B cell (primary cell): ENCODE results near the gene SNX17. TPM values are rescaled to one million over a fixed set of nuclear protein-coding genes. Genes with fewer than 3 reads are reported as not detected.

Experiments used
- ATAC-seq: fragments of 200-7000 bp; cut with Tn5 transposase; one replicate; pipeline ENCODE4 v1.10.0; 2021; ENCODE audit warnings: low read depth, mild to moderate bottlenecking, moderate number of reproducible peaks, moderate library complexity
- CTCF ChIA-PET: fragments of 350-600 bp; sonication (Branson Sonifier 250); formaldehyde crosslinking; loops from one replicate; lab custom pipeline; 2021; ENCODE audit warnings: antibody characterized with exemption, inconsistent platforms; lab: Charles Lee
- POLR2A ChIA-PET: fragments of 350-600 bp; sonication (Branson Sonifier 250); formaldehyde crosslinking; loops from one replicate; lab custom pipeline; 2021; ENCODE audit warnings: antibody characterized with exemption; lab: Charles Lee
- DNase-seq: peaks from one replicate; pipeline ENCODE4 v3.0.0; 2013
- H2AFZ ChIP-seq: 2 replicates; pipeline ENCODE4 v1.6.1; 2012; ENCODE audit warnings: mild to moderate bottlenecking, low read depth, low read length; ENCODE audit not compliant: insufficient read depth, poor library complexity, severe bottlenecking
- H3K27ac ChIP-seq, 2 donors: 1 replicate in 1 of 2; 2 replicates in 1 of 2; pipeline ENCODE4 v1.5.1; 2012 to 2013; ENCODE audit warnings: low read length in 2 of 2, mild to moderate bottlenecking in 2 of 2, moderate library complexity in 1 of 2
- H3K27me3 ChIP-seq, 4 experiments: fragments of 200-600 bp in 1 of 4; sonication (generic) in 1 of 4; replicated peaks in 1 of 4; 1 replicate in 2 of 4; 2 replicates in 2 of 4; pipeline versions ENCODE4 v1.6.1 to v1.7.0; 2013 to 2016; ENCODE audit warnings: low read length in 3 of 4, mild to moderate bottlenecking in 2 of 4, mixed read lengths in 1 of 4, moderate library complexity in 1 of 4; ENCODE audit not compliant: insufficient read depth in 4 of 4, control insufficient read depth in 3 of 4; ENCODE audit errors: control extremely low read depth in 1 of 4
- H3K36me3 ChIP-seq, 2 experiments: replicated peaks in 1 of 2; 1 replicate in 1 of 2; 2 replicates in 1 of 2; pipeline versions ENCODE4 v1.6.1 to v1.7.1; 2013; ENCODE audit warnings: low read length in 1 of 2; ENCODE audit not compliant: insufficient read depth in 2 of 2, control insufficient read depth in 1 of 2; ENCODE audit errors: control extremely low read depth in 1 of 2, extremely low read depth in 1 of 2
- H3K4me1 ChIP-seq, 2 donors: fragments of 200-600 bp in 1 of 2; sonication (generic) in 1 of 2; 1 replicate in 1 of 2; 2 replicates in 1 of 2; pipeline versions ENCODE4 v1.5.1 to v1.6.1; 2013 to 2017; ENCODE audit warnings: low read length in 2 of 2; ENCODE audit not compliant: control insufficient read depth in 2 of 2, insufficient read depth in 2 of 2
- H3K4me2 ChIP-seq: replicated peaks from 2 replicates; pipeline ENCODE3; 2012; ENCODE audit warnings: mild to moderate bottlenecking, low read depth, low read length; ENCODE audit not compliant: poor library complexity, severe bottlenecking
- H3K4me3 ChIP-seq, 5 experiments: fragments of 200-600 bp in 1 of 5; sonication (generic) in 1 of 5; 1 replicate in 3 of 5; 2 replicates in 2 of 5; pipeline versions ENCODE4 v1.5.1 to v1.7.0; 2011 to 2016; ENCODE audit warnings: low read length in 4 of 5, mild to moderate bottlenecking in 4 of 5, low read depth in 2 of 5, control low read depth in 1 of 5, moderate library complexity in 1 of 5; ENCODE audit not compliant: insufficient read depth in 1 of 5; ENCODE audit errors: control extremely low read depth in 1 of 5, extremely low read depth in 1 of 5
- H3K79me2 ChIP-seq: fragments of 200-600 bp; sonication (generic); one replicate; pipeline ENCODE4 v1.6.0; 2016; ENCODE audit warnings: low read length; ENCODE audit not compliant: control insufficient read depth, insufficient read depth
- H3K9ac ChIP-seq: fragments of 200-600 bp; sonication (generic); 2 replicates; pipeline ENCODE4 v1.6.1; 2017; ENCODE audit warnings: mild to moderate bottlenecking, low read length, moderate library complexity
- H3K9me3 ChIP-seq, 3 donors: one replicate each; pipeline versions ENCODE4 v1.6.1 to v1.7.1; 2013; ENCODE audit warnings: low read length in 2 of 3; ENCODE audit not compliant: control insufficient read depth in 2 of 3, insufficient read depth in 1 of 3; ENCODE audit errors: control extremely low read depth in 1 of 3
- H4K20me1 ChIP-seq: 2 replicates; pipeline ENCODE4 v1.6.0; 2012; ENCODE audit warnings: mild to moderate bottlenecking, low read length; ENCODE audit not compliant: insufficient read depth, control insufficient read depth, poor library complexity, severe bottlenecking
- H3K27ac Mint-ChIP-seq: one replicate; pipeline ENCODE4 v1.8.0; 2021; ENCODE audit warnings: mixed read lengths
- H3K27me3 Mint-ChIP-seq: one replicate; pipeline ENCODE4 v1.8.0; 2021; ENCODE audit warnings: mixed read lengths
- H3K4me1 Mint-ChIP-seq: one replicate; pipeline ENCODE4 v1.8.0; 2021; ENCODE audit warnings: mixed read lengths
- H3K4me3 Mint-ChIP-seq: one replicate; pipeline ENCODE4 v1.8.0; 2021; ENCODE audit warnings: mixed read lengths
- H3K9me3 Mint-ChIP-seq: one replicate; pipeline ENCODE4 v1.8.0; 2022; ENCODE audit warnings: mixed read lengths; ENCODE audit not compliant: insufficient read depth
- CTCF ChIP-seq: fragments of 200-600 bp; IDR thresholded peaks from one replicate; pipeline ENCODE4 v1.8.0; 2022; ENCODE audit warnings: antibody characterized with exemption, mild to moderate bottlenecking
- EZH2 ChIP-seq: IDR thresholded peaks from 2 replicates; pipeline ENCODE4 v1.6.1; 2012; ENCODE audit warnings: borderline replicate concordance, low read depth, mild to moderate bottlenecking, moderate library complexity, low read length; ENCODE audit not compliant: insufficient read depth, poor library complexity, severe bottlenecking
- WGBS: methylation state at CpG from one replicate; pipeline ENCODE4 v1.1.5; 2013; ENCODE audit warnings: missing lambda C conversion rate; ENCODE audit not compliant: insufficient coverage; 5-methylcytosine and 5-hydroxymethylcytosine counted together
- intact Hi-C: fragments of 100-400 bp; cut with micrococcal nuclease; formaldehyde crosslinking; loops from one replicate; pipeline ENCODE4 v1.10.0; 2022
- polyA plus RNA-seq: library from polyadenylated mRNA; depleted of rRNA; stranded (reverse); fragments of >200 nt; gene quantifications from 2 replicates; pipeline ENCODE4 v1.2.3, GENCODE V29; 2012
- total RNA-seq, 2 donors: library from RNA; stranded (reverse); fragments of 120-200 nt in 1 of 2; gene quantifications; 1 replicate in 1 of 2; 2 replicates in 1 of 2; pipeline versions ENCODE4 v1.2.3 to v1.2.4, GENCODE V29; 2013 to 2022

The SNX17 gene
- total and polyA plus RNA-seq, 2 donors (not counting 1 experiment from before 2014, with no cell fraction given), result 103 to 158 TPM

GRCh38 chr2:27398962-27399361 is 28.5 kb downstream of the SNX17 start:
- peak overlapping the region; percentile 26 for H3K27ac Mint-ChIP-seq
- intact Hi-C loops, result no loop called here

More at GRCh38 chr2:27398962-27399361, 28.5 kb downstream of the SNX17 start:
- Mint-ChIP-seq H3K4me1 (peaks cover 18% of the 10 kb centered on the region), H3K27me3 (no peaks in the 10 kb centered on the region), H3K4me3 (no peak overlapping the region), H3K9me3 (no peaks in the 10 kb centered on the region)
- H3K9ac ChIP-seq, result no peak overlapping the region
- ChIA-PET POLR2A (no interaction called here), CTCF (no interaction called here)
- H3K79me2 ChIP-seq, result peaks cover 98% of the 10 kb centered on the region
- ATAC-seq (no peak), DNase-seq (no peak)
- H3K4me2 ChIP-seq, result no peak overlapping the region
- 96% methylated on average over 4 of the region's 5 CpGs for WGBS
- H3K4me3 ChIP-seq, result no peak overlapping the region
- peaks cover 0 to 2% of the 10 kb centered on the region in 2 donors for H3K4me1 ChIP-seq
- H3K27ac ChIP-seq, result no peak overlapping the region
- H3K27me3 ChIP-seq, result no peaks in the 10 kb centered on the region
- H4K20me1 ChIP-seq, result peaks cover 42% of the 10 kb centered on the region
- H3K9me3 ChIP-seq, result no peaks in the 10 kb centered on the region
- peaks cover 2% of the 10 kb centered on the region in 2 experiments for H3K36me3 ChIP-seq
- TF ChIP-seq EZH2 (no peak), CTCF (no peak)
- no peak overlapping the region for H2AFZ ChIP-seq
